ENCODE measurements around the gene JARID2.

Gene JARID2

DNA sequence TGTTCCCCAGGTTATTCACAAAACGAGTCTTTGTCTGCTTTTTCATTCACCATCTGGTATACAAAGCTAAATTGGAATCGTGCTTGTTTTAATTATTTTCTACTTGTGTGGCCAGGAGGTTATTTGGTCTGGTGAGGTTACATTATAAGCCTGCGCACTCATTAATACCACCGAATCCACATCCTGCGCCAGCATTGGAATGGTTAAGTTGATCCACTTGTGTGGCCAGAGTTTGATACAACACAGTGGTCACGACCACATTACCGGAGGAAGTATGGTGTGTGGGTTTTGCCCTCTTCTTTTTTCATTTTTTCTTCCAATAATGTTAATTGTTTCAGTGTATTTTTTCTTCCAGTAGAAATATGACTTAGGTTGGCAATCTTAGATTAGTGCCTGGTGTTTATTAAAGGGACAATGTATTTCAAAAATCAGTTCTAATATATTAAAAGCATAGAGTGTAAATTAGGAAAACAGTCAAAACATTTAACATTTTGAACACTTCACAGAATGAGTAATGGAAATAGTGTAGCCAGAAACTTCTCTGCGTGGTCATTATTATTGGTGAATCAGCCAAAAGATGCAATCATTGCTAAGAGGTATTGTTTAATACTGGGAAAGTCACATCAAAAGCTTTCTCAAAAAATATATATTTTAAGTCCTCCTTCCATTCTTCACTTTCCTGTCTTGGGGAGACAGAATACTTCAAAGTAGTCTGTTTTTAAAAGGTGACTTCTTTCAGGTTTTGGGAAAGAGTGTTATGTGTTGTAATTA lies 84.5 kb downstream of the JARID2 start:
- DNase-seq (ENCODE audit: low spot score): no peak
- TF ChIP-seq, protein P1, sequence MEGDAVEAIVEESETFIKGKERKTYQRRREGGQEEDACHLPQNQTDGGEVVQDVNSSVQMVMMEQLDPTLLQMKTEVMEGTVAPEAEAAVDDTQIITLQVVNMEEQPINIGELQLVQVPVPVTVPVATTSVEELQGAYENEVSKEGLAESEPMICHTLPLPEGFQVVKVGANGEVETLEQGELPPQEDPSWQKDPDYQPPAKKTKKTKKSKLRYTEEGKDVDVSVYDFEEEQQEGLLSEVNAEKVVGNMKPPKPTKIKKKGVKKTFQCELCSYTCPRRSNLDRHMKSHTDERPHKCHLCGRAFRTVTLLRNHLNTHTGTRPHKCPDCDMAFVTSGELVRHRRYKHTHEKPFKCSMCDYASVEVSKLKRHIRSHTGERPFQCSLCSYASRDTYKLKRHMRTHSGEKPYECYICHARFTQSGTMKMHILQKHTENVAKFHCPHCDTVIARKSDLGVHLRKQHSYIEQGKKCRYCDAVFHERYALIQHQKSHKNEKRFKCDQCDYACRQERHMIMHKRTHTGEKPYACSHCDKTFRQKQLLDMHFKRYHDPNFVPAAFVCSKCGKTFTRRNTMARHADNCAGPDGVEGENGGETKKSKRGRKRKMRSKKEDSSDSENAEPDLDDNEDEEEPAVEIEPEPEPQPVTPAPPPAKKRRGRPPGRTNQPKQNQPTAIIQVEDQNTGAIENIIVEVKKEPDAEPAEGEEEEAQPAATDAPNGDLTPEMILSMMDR (IDR thresholded peaks at IDR 0.05; ENCODE audit: extremely low read depth, insufficient read depth, missing control alignments): no peak
- in situ Hi-C loops (cut with MboI; ENCODE audit: low pct_unique_long_range_greater_than_20kb, low sequenced_read_pairs, unreplicated experiment): no loop called here

DNA sequence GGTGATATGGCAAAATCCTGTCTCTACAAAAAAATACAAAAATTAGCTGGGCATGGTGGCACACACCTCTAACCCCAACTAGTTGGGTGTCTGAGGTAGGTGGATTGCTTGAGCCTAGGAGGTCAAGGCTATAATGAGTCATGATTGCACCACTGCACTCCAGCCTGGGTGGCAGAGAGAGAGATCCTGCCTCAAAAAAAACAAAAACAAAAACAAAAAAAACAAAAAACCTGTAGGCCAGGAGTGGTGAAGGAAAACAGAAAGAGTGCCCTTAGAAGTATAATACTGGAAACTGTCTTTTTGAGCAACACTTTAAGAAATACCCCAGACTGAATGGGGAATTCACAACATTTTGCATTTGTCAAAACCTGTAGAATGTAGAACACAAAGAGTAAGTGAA lies 85.3 kb downstream of the JARID2 start:
- TF ChIP-seq, protein P1 (IDR thresholded peaks at IDR 0.05; ENCODE audit: extremely low read depth, insufficient read depth, missing control alignments): no peak
- in situ Hi-C loops (cut with MboI; ENCODE audit: low pct_unique_long_range_greater_than_20kb, low sequenced_read_pairs, unreplicated experiment): no loop called here
- DNase-seq (ENCODE audit: low spot score): no peak

DNA sequence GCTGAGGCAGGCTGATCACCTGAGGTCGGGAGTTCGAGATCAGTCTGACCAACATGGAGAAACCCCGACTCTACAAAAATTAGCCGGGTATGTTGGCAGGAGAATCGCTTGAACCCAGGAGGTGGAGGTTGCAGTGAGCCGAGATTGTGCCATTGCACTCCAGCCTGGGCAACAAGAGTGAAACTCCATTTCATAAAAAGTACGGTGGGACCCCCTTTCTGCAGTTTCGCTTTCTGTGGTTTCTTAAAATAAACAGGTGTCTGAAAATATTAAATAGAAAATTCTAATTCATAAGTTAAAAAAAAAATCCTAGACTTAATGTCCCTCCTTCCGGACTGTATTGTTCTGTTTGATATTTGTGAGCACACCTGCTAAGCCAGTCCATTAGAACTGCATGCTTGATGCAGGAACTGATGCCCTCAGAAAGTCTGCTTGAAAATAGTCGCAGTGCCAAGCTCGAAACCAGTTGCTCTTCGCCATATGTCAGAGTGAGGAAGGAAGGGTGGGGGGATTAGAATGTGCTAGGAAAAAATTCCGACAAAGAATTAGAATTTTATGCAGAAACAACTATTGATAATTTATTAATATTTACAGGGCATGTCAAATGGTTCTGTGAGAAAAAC lies 85.9 kb downstream of the JARID2 start:
- in situ Hi-C loops (cut with MboI; ENCODE audit: low pct_unique_long_range_greater_than_20kb, low sequenced_read_pairs, unreplicated experiment): no loop called here
- TF ChIP-seq, protein P1 (IDR thresholded peaks at IDR 0.05; ENCODE audit: extremely low read depth, insufficient read depth, missing control alignments): no peak
- DNase-seq (ENCODE audit: low spot score): no peak

DNA sequence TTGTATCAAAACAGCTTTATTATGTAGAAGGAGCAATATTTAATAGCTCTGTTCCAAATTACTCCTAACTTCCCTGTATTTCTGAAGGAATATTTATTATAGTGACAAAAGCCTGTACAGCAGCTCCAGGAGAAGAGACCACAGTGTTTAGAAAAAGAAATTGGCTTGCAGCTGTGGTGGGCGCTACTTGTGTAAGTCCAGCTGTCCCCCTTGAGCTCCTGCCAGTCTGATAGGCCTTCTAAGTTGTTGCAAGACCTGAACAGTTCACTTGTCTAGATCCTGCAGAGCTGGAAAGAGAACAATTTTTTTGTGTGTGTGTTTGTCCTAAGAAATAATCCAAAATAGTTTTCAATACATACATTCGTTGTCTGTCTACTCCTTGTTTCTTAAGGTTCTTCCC lies 86.6 kb downstream of the JARID2 start:
- TF ChIP-seq, protein P1 (IDR thresholded peaks at IDR 0.05; ENCODE audit: extremely low read depth, insufficient read depth, missing control alignments): no peak
- in situ Hi-C loops (cut with MboI; ENCODE audit: low pct_unique_long_range_greater_than_20kb, low sequenced_read_pairs, unreplicated experiment): no loop called here
- no peak for DNase-seq (ENCODE audit: low spot score)

DNA sequence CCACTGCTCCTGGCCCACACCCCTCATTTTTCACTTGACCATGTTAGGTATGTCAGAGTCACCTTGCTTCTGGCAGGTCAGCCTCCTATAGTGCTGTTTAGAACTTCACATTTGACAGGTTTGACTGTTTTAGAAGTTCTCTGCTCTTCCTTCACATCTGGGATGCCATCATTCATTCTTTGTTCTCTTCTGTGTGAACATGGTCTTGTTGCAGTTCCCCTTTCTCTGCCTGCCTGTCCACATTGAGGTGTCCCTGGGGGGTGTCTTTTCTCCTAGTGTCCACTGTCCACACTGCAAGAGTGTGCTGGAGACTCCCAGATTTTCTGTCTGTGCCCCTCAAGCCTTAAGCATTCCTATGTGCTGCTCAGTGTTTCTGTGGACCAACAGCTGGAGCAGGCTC lies 89.5 kb downstream of the JARID2 start:
- in situ Hi-C loops (cut with MboI; ENCODE audit: low pct_unique_long_range_greater_than_20kb, low sequenced_read_pairs, unreplicated experiment): no loop called here
- no peak for DNase-seq (ENCODE audit: low spot score)
- TF ChIP-seq, protein P1 (IDR thresholded peaks at IDR 0.05; ENCODE audit: extremely low read depth, insufficient read depth, missing control alignments): no peak

DNA sequence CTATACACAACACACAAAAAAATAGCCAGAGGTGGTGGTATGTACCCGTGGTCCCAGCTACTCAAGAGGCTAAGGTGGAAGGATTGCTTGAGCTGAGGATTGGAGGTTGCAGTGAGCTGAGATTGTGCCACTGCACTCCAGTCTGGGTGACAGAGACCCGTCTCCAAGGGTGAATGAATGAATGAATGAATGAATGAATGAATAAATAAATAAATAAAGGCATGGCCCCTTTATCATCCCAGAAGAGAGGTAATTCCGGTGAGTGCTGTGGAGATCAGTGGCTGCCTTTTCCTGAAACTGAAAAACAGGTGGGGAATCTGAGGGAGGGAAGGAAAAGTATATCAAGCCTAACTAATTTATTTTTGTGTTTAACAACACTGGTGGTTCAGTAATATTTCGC lies 90.0 kb downstream of the JARID2 start:
- in situ Hi-C loops (cut with MboI; ENCODE audit: low pct_unique_long_range_greater_than_20kb, low sequenced_read_pairs, unreplicated experiment): no loop called here
- TF ChIP-seq, protein P1 (IDR thresholded peaks at IDR 0.05; ENCODE audit: extremely low read depth, insufficient read depth, missing control alignments): no peak
- DNase-seq (ENCODE audit: low spot score): no peak
